Activated T-cell treated with anti-CD3 and anti-CD28 coated beads, Interleukin-2, amount 50 U/mL, for 48 hours (primary cell): ENCODE data around the gene KIAA1210.
"Not testable (repeated sequence)": the region's sequence is repeated elsewhere in the genome, so short reads cannot be mapped to it uniquely, and the experiment has no call there.

Experiments used
- DNase-seq, 2 experiments: peaks; one replicate each; pipeline ENCODE4 v3.0.0-alpha.2; 2020

The KIAA1210 gene

GRCh38 chrX:119029656-119030055 is 98.0 kb downstream of the KIAA1210 start:
- not testable (repeated sequence) for DNase-seq

GRCh38 chrX:119028733-119029330 is 98.8 kb downstream of the KIAA1210 start:
- no peak for DNase-seq
